T-helper 2 cell treated with Interferon-gamma antibody and Interleukin-4, amounts not matched to agents 100 ng/mL and 5 ng/mL, for 36 hours (primary cell): ENCODE data around the gene PPP2R3C. TPM values are rescaled to one million over a fixed set of nuclear protein-coding genes. Genes with fewer than 3 reads are reported as not detected.
"Not testable (repeated sequence)": the region's sequence is repeated elsewhere in the genome, so short reads cannot be mapped to it uniquely, and the experiment has no call there.

Source experiments
- intact Hi-C: fragments of 100-400 bp; cut with micrococcal nuclease; formaldehyde crosslinking; loops from one replicate; pipeline ENCODE4 v1.15.1; 2023
- total RNA-seq: library from RNA; stranded (reverse); gene quantifications from 2 replicates; pipeline ENCODE4 v1.2.3, GENCODE V29; 2022

Gene PPP2R3C
- total RNA-seq, 1 donor from 2014 or later, result 46.4 TPM

GRCh38 chr14:35065731-35066130 lies 56.1 kb downstream of the PPP2R3C start:
- intact Hi-C loops, result not testable (repeated sequence)

- intact Hi-C loops, result not testable (repeated sequence)
Measured at GRCh38 chr14:35061113-35061791, 60.5 kb downstream of the PPP2R3C start.

- intact Hi-C loops, result no loop called here
Measured at GRCh38 chr14:35052637-35053036, 69.2 kb downstream of the PPP2R3C start.

- intact Hi-C loops, result no loop called here
Measured at GRCh38 chr14:35051796-35052195, 70.0 kb downstream of the PPP2R3C start.

- intact Hi-C loops, result no loop called here
Measured at GRCh38 chr14:35050652-35051051, 71.1 kb downstream of the PPP2R3C start.

GRCh38 chr14:35047976-35048513 lies 73.7 kb downstream of the PPP2R3C start:
- intact Hi-C loops, result loop anchor here (2.0 to 10.0 kb wide), 5 partner anchors 244 to 757 kb away; partner anchors contain the start of genes EAPP, PSMA6, RALGAPA1 and SNX6

- intact Hi-C loops, result loop anchor here (1.0 to 10.0 kb wide), 9 partner anchors 65 to 758 kb away; partner anchors contain the start of genes EAPP, NFKBIA, PRORP and PSMA6
Measured at GRCh38 chr14:35046751-35047536, 74.8 kb downstream of the PPP2R3C start.

GRCh38 chr14:35046048-35046750 lies 75.6 kb downstream of the PPP2R3C start, which contains the start of gene FAM177A1:
Gene FAM177A1 (plus strand): TSS chr14:35046272. CDS start chr14:35046464, 192 bp downstream.
- intact Hi-C loops, result loop anchor here (1.0 to 10.0 kb wide), 9 partner anchors 64 to 759 kb away; partner anchors contain the start of genes EAPP, NFKBIA, PRORP and PSMA6

- intact Hi-C loops, result loop anchor here (1.0 to 10.0 kb wide), 9 partner anchors 63 to 759 kb away; partner anchors contain the start of genes EAPP, NFKBIA, PRORP and PSMA6
Measured at GRCh38 chr14:35045798-35046047, 76.1 kb downstream of the PPP2R3C start.

- intact Hi-C loops, result loop anchor here (5.0 to 10.0 kb wide), 3 partner anchors 247 to 760 kb away; partner anchors contain the start of genes EAPP, PSMA6 and RALGAPA1
Measured at GRCh38 chr14:35044939-35045797, 76.6 kb downstream of the PPP2R3C start.

- intact Hi-C loops, result loop anchor here (10.0 kb wide), 1 partner anchor 762 kb away; the partner anchor contains the start of gene RALGAPA1
Measured at GRCh38 chr14:35043046-35043445, 78.7 kb downstream of the PPP2R3C start.

GRCh38 chr14:35042632-35043031 lies 79.2 kb downstream of the PPP2R3C start:
- intact Hi-C loops, result loop anchor here (10.0 kb wide), 1 partner anchor 762 kb away; the partner anchor contains the start of gene RALGAPA1

- intact Hi-C loops, result not testable (repeated sequence)
Measured at GRCh38 chr14:35038312-35038711, 83.5 kb downstream of the PPP2R3C start.

Other genes with a start within 250 kb of the PPP2R3C start
- gene BAZ1A, start 246.6 kb downstream of the PPP2R3C start, total RNA-seq, result 55.6 and 62.1 TPM in 2 replicates
- gene SRP54, start 139.0 kb downstream of the PPP2R3C start, total RNA-seq, result 68.1 and 69.4 TPM in 2 replicates
- 37.3 and 38.5 TPM in 2 replicates for gene FAM177A1, start 75.7 kb downstream of the PPP2R3C start, total RNA-seq
- gene PRORP, start 562 bp upstream of the PPP2R3C start, total RNA-seq, result 40.3 and 43.0 TPM in 2 replicates
- gene PSMA6, start 170.4 kb upstream of the PPP2R3C start, total RNA-seq, result 268 and 274 TPM in 2 replicates